NCI-H1694 treated with DMSO at 0.1 percent for 48 hours (cell line): ENCODE data around the gene PPM1E.
"Not testable (repeated sequence)": the region's sequence is repeated elsewhere in the genome, so short reads cannot be mapped to it uniquely, and the experiment has no call there.

ENCODE experiments used
- DNase-seq: peaks from one replicate; lab custom pipeline; 2025; lab: John Stamatoyannopoulos, UW

The PPM1E gene

DNA sequence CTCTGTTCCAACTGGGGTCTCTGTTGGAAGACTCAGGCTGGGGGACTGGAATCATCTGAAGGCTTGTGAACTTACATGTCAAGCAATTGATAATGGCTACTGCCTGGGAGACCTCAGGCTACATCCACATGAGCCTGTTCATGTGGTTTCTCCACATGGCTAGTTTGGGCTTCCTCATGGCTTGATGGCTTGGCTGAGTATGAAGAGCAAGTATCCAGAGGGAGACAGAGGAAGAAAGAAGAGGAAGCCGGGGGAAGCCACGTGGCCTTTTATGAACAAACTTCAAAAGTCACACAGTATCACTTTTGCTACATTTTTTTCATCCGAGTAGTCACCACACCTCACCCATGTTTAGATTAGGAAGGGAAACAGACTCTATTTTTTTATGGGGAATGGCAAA lies 192.2 kb downstream of the PPM1E start:
- no peak for DNase-seq

- DNase-seq = not testable (repeated sequence)
Measured at GRCh38 chr17:58954358-58954757, 198.7 kb downstream of the PPM1E start.

- DNase-seq = no peak
Measured at GRCh38 chr17:58956997-58957724, 201.5 kb downstream of the PPM1E start.

- DNase-seq = not testable (repeated sequence)
Measured at GRCh38 chr17:58957725-58958073, 202.0 kb downstream of the PPM1E start.

DNA sequence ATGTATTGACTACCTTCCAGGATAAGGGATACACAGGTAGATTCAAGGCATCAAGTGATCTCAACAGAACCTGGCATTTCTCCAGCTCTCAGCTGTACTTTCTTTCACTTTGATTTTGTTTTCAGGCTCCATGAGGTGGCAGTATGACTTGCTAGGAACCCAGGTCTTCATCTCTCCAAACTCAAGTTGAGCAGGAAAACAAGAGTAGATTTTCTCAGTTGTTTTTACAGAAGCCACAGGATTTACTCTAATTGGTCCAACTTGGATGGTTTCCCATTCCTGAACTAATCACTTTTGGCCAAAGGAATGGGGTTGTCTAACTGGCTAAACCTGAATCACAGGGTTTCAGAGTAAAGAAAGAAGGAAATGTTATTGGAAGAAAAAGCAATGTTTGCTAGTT lies 204.4 kb downstream of the PPM1E start:
- DNase-seq = no peak

DNA sequence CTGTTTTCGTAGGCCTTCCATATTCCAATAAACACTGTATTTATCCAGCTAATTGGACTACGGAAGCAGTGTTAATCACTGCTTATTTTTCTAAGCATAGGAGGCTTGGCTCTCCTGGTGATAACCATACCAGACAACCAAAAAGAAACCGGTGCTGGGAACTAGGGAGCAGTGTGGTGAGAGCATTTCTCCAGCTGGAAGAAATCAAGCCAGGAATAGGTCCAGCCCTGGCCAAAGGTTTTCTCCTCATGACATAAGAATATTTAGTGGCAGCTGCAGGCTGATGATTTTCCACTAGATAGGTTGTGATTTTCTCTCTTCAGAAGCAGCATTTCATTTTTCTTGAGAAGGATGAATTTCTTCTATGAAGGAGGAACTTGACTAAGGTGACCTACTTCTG lies 209.6 kb downstream of the PPM1E start:
- DNase-seq = no peak

- no peak for DNase-seq
Measured at GRCh38 chr17:58966208-58966607, 210.6 kb downstream of the PPM1E start.

- DNase-seq = no peak
Measured at GRCh38 chr17:58968426-58969061, 212.9 kb downstream of the PPM1E start.

GRCh38 chr17:58969156-58969555 lies 213.5 kb downstream of the PPM1E start:
- DNase-seq = no peak

DNA sequence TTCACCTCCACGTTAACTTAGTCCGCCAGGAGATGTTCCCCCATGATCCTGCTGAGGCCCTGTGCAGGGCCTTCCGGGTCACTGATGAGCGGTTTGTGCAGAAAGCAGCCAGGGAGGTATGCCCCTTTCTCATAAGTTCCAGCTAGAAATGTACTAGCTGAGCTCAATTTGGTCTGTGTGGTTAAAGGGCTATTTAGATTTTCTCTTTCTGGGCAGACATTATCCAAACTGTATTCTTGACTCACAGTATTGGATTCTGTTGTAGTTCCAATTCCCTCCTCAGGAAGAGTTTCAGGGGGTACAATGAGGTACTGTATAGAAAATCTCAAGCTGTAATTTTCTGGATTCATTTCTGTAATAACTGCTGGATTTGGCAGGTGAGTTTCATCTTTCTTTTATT lies 214.0 kb downstream of the PPM1E start:
- DNase-seq = no peak

- no peak for DNase-seq
Measured at GRCh38 chr17:58970609-58971450, 215.2 kb downstream of the PPM1E start.

DNA sequence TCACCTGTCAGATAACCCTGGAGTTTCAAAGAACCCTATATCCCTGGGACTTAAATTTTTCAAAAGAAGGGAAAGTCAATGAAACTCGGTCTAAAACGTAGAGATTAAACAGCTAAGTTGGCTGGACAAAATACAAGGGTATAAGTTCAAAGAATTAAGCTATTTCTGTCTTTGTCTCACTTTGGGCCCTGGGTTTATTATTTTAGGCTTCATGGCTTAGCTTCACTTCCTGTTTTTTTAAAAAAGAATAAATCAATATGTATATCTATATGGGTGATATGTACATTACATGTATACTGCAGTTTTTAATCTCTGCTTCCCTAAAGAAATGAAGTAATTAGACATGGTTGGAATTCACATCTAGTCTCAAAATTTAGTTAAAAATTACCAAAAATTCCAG lies 218.7 kb downstream of the PPM1E start:
- no peak for DNase-seq

DNA sequence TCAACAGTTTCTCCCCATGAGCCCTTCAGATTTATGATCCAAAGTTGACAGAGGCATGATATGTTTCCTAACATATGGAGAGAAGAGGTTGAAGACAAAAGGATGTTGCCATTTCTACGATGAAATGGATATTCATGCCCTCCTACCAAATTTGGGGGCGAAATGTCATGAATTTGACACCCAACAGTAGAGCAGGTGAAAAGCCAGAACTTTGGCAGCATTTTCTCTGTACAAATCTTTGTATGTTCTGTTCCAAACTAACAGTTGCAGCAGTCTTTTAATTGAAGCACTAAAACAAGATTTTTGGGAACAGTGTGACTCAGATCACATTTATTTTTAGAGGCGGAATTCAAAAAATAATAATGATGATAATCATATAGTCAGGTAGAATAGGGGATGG lies 220.9 kb downstream of the PPM1E start:
- no peak for DNase-seq

GRCh38 chr17:58980706-58981481 lies 225.2 kb downstream of the PPM1E start:
- DNase-seq = no peak

DNA sequence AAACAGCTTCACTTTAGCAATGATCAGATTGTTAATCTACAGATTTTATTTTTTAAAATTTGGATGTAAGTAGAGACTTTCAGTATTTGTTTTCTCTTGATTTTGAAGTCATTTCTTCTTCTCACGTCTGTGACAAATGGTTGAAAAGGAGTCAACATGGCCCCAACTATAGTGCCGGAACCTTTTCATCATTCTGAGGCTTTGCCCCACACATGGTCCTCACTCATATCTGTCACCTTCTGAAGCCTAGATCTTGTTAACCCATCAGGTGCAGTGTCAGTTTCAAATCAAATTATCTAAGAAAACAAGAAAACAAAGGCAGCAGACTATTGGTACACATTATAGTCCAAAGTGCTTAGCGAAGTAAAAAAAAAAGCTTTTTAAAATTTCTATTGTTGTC lies 227.0 kb downstream of the PPM1E start:
- no peak for DNase-seq

DNA sequence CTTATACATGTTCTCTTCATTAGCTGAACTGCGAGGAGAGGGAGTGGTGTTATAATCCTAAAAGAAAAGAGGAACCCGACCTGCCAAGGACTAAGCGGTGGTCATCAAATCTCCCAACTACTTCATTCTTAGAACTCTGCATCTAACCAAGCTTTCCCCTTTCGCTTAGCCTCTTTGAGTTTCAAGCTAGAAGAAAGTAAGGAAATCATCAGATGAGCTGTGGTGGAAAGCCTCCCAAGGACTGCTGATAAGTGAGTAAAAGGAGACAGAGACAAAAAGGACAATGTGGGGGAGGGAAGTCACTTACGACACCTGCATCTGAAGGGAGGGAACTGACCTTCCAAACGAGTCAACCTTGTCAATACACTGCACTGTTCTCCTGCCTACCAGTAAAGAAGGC lies 229.7 kb downstream of the PPM1E start:
- DNase-seq = no peak

GRCh38 chr17:58985971-58986370 lies 230.3 kb downstream of the PPM1E start:
- DNase-seq = no peak

DNA sequence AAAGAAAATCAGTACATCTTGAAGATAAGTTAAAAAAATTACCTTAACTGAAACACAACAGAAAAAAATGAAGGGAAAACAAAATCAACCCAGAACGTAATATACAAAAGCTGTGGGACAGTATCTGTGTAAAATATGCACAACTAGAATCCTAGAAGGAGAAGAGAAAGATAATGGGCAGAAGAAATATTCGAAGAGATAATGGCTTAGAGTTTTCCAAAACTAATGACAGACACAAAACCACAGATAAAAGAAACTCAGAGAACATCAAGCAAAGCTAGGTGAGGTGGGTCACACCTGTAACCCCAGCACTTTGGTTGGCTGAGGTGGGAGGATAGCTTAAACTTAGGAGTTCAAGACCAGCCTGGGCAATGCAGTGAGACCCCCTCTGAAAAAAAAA lies 234.0 kb downstream of the PPM1E start:
- DNase-seq = no peak

- DNase-seq = no peak
Measured at GRCh38 chr17:58991718-58992331, 236.2 kb downstream of the PPM1E start.

GRCh38 chr17:58993311-58993710 lies 237.7 kb downstream of the PPM1E start:
- no peak for DNase-seq

- DNase-seq = no peak
Measured at GRCh38 chr17:58995247-58995940, 239.7 kb downstream of the PPM1E start.
